Measurements from ENCODE around the gene PSMB9. TPM values are rescaled to one million over a fixed set of nuclear protein-coding genes. Genes with fewer than 3 reads are reported as not detected.

Gene PSMB9
- total and polyA plus RNA-seq, 2 experiments from 2014 or later, result 2.8 to 5.5 TPM

GRCh38 chr6:32815996-32816395, 38.0 kb upstream of the PSMB9 start:
- no peak for DNase-seq (ENCODE audit: low spot score)
- Histone ChIP-seq H3K4me3 (no peak overlapping the region), H3K9me2 (ENCODE audit: insufficient read depth) (peaks cover 7% of the 10 kb centered on the region), H4K20me1 (replicated peaks; ENCODE audit: insufficient read depth) (no peaks in the 10 kb centered on the region), H3K36me3 (ENCODE audit: insufficient read depth) (no peaks in the 10 kb centered on the region), H3F3A (replicated peaks; ENCODE audit: low read depth) (no peaks in the 10 kb centered on the region), H3K79me2 (replicated peaks; ENCODE audit: insufficient read depth) (no peaks in the 10 kb centered on the region), H3K27ac (ENCODE audit: low read depth) (no peak overlapping the region), H3K27me3 (ENCODE audit: insufficient read depth) (no peaks in the 10 kb centered on the region), H2AFZ (no peak overlapping the region), H3K4me1 (ENCODE audit: insufficient read depth) (no peaks in the 10 kb centered on the region), H3K4me2 (no peak overlapping the region)
- peaks cover 2% of the 10 kb centered on the region for H3K27me3 Mint-ChIP-seq (ENCODE audit: insufficient read depth, low read depth, poor library complexity)
- no peaks in the 10 kb centered on the region for H3K9me3 Mint-ChIP-seq
- no peak for TF ChIP-seq REST (IDR thresholded peaks at IDR 0.05; ENCODE audit: unreplicated experiment)
- no peak for TF ChIP-seq EZH2phosphoT487 (IDR thresholded peaks at IDR 0.05; ENCODE audit: unreplicated experiment)
- no peak for TF ChIP-seq ZNF462 (CRISPR knock-in tag; IDR thresholded peaks at IDR 0.05)
- no peak for TF ChIP-seq ZNF331 (CRISPR knock-in tag; IDR thresholded peaks at IDR 0.05; ENCODE audit: low read depth)
- TF ChIP-seq NANOG (IDR thresholded peaks at IDR 0.05; ENCODE audit: borderline replicate concordance), result no peak
- no peak for TF ChIP-seq JUNB (IDR thresholded peaks at IDR 0.05; ENCODE audit: unreplicated experiment)
- no peak for TF ChIP-seq STAT1 (IDR thresholded peaks at IDR 0.05; ENCODE audit: unreplicated experiment)
- no peak for TF ChIP-seq ETS1 (IDR thresholded peaks at IDR 0.05)
- TF ChIP-seq POLR2AphosphoS5 (IDR thresholded peaks at IDR 0.05; ENCODE audit: low read depth), result no peak
- TF ChIP-seq CREB1 (CRISPR knock-in tag; IDR thresholded peaks at IDR 0.05; ENCODE audit: low read depth), result no peak
- no peak for TF ChIP-seq ZNF114 (CRISPR knock-in tag; IDR thresholded peaks at IDR 0.05)
- TF ChIP-seq EZH2 (IDR thresholded peaks at IDR 0.05; ENCODE audit: low read depth, unreplicated experiment), result no peak
- no peak for TF ChIP-seq CTCF (conservative IDR thresholded peaks at IDR 0.05; ENCODE audit: low read depth in 2 of 2)
- no peak overlapping the region for H3K27ac Mint-ChIP-seq
- no peak overlapping the region for H3K4me3 Mint-ChIP-seq
- H3K36me3 Mint-ChIP-seq (ENCODE audit: low read depth), result no peaks in the 10 kb centered on the region
- H3K4me1 Mint-ChIP-seq, result no peaks in the 10 kb centered on the region
- ATAC-seq, result no peak
